BLaER1 treated with 17β-estradiol and CSF1 and Interleukin-3, amounts not matched to agents 10 nM and 100 nM (cell line): Measurements from ENCODE around the gene SCAMP1.
"Not testable (repeated sequence)": the region's sequence is repeated elsewhere in the genome, so short reads cannot be mapped to it uniquely, and the experiment has no call there.

Experiments
- H3K27ac ChIP-seq, 11 experiments: shearing (Covaris generic); formaldehyde crosslinking; 2 replicates each; pipeline ENCODE4 v1.8.1; 2022
- H3K27me3 ChIP-seq, 11 experiments: shearing (Covaris generic); formaldehyde crosslinking; 2 replicates each; pipeline ENCODE4 v1.8.1; 2022
- H3K36me3 ChIP-seq, 11 experiments: shearing (Covaris generic); formaldehyde crosslinking; 2 replicates each; pipeline ENCODE4 v1.8.1; 2022
- H3K4me1 ChIP-seq, 10 experiments: shearing (Covaris generic); formaldehyde crosslinking; 2 replicates each; pipeline ENCODE4 v1.8.1; 2022
- H3K4me2 ChIP-seq, 11 experiments: shearing (Covaris generic); formaldehyde crosslinking; 2 replicates each; pipeline ENCODE4 v1.8.1; 2022
- H3K4me3 ChIP-seq, 10 experiments: shearing (Covaris generic); formaldehyde crosslinking; 2 replicates each; pipeline ENCODE4 v1.8.1; 2022
- H3K9ac ChIP-seq, 11 experiments: shearing (Covaris generic); formaldehyde crosslinking; 2 replicates each; pipeline ENCODE4 v1.8.1; 2022
- H3K9me3 ChIP-seq, 11 experiments: shearing (Covaris generic); formaldehyde crosslinking; replicated peaks in 1 of 11; 2 replicates each; pipeline ENCODE4 v1.8.1; 2022
- H4K20me1 ChIP-seq, 11 experiments: shearing (Covaris generic); formaldehyde crosslinking; 2 replicates each; pipeline ENCODE4 v1.8.1; 2022
- Cebpa-rat ChIP-seq, 11 experiments: shearing (Covaris generic); IDR thresholded peaks; 2 replicates each; pipeline ENCODE4 v1.8.1; 2022

SCAMP1 gene

DNA sequence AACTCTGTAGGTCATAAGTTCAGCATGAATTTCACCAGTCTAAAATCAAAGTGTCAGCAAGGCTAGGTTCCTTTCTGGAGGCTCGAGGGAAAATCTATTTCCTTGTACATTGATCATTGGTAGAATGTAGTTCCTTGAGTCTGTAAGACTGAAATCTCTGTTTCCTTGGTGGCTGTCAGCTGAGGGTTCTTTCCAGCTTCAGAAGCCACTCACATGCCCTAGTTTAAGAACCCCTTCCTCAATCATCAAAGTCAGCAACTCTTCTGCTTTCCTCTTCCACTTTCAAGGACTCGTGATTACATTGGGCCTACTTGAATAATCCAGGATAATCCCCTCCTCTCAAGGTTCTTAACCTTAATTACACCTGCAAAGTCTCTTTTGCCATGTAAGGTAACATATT lies 4.9 kb upstream of the SCAMP1 start:
- Histone ChIP-seq H3K9me3 (no peaks in the 10 kb centered on the region), H3K36me3 (peaks cover 0 to 19% (median 6%) of the 10 kb centered on the region in 11 experiments; a peak in 5 of 22 replicates), H3K4me2 (peak overlapping the region in 2 of 11 experiments; percentile 41 to 57; a peak in 4 of 22 replicates), H3K4me1 (peaks cover 11 to 39% (median 16%) of the 10 kb centered on the region in 10 experiments), H3K27ac (no peak overlapping the region; a peak in 1 of 22 replicates), H3K27me3 (no peaks in the 10 kb centered on the region), H3K9ac (no peak overlapping the region), H4K20me1 (peaks cover 0 to 5% (median 0%) of the 10 kb centered on the region in 11 experiments; a peak in 1 of 22 replicates), H3K4me3 (no peak overlapping the region)
- TF ChIP-seq Cebpa-rat (IDR thresholded peaks at IDR 0.05): no peak

DNA sequence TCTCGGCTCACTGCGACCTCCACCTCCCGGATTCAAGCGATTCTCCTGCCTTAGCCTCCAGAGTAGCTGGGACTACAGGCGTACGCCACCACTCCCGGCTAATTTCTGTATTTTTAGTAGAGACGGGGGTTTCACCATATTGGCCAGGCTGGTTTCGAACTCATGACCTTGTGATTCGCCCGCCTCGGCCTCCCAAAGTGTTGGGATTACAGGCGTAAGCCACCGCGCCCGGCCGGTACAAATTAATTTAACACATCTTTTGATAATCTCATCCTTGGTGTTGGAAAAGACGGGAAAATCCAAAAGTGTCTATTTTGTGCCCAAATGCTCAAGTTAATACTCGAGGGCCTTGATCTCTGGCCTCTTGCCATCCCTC lies 974 bp upstream of the SCAMP1 start:
- Histone ChIP-seq H3K27ac (peak overlapping the region; percentile 84 to 98 (median 95)), H4K20me1 (peaks cover 0 to 16% (median 0%) of the 10 kb centered on the region in 11 experiments; a peak in 6 of 22 replicates), H3K4me3 (peak overlapping the region; percentile 92 to 100 (median 94)), H3K4me1 (peaks cover 21 to 59% (median 27%) of the 10 kb centered on the region in 10 experiments), H3K9ac (peak overlapping the region; percentile 88 to 97 (median 92)), H3K36me3 (peaks cover 0 to 19% (median 6%) of the 10 kb centered on the region in 11 experiments; a peak in 5 of 22 replicates), H3K4me2 (peak overlapping the region; percentile 80 to 94 (median 88))
- not testable (repeated sequence) for H3K27me3 ChIP-seq, H3K9me3 ChIP-seq

DNA sequence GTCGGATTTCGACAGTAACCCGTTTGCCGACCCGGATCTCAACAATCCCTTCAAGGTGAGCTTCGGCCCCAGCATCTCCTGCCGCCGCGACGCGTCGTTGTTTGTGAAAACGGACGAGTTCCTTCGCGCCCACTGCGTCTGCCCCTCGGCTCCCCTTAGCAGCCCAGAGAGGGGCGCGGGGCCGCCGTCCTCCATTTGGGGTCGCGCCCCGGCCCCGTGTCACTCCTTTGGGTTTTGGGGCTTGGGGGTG lies 182 bp downstream of the SCAMP1 start:
- Histone ChIP-seq H4K20me1 (peaks cover 0 to 19% (median 0%) of the 10 kb centered on the region in 11 experiments; a peak in 6 of 22 replicates), H3K9me3 (no peaks in the 10 kb centered on the region), H3K4me3 (peak overlapping the region; percentile 92 to 100 (median 94)), H3K27me3 (no peaks in the 10 kb centered on the region), H3K36me3 (peaks cover 0 to 19% (median 6%) of the 10 kb centered on the region in 11 experiments; a peak in 5 of 22 replicates), H3K4me1 (peaks cover 21 to 52% (median 27%) of the 10 kb centered on the region in 10 experiments), H3K4me2 (peak overlapping the region; percentile 71 to 93 (median 88)), H3K9ac (peak overlapping the region; percentile 88 to 97 (median 94)), H3K27ac (peak overlapping the region; percentile 89 to 98 (median 95))
- no peak for TF ChIP-seq Cebpa-rat (IDR thresholded peaks at IDR 0.05)

DNA sequence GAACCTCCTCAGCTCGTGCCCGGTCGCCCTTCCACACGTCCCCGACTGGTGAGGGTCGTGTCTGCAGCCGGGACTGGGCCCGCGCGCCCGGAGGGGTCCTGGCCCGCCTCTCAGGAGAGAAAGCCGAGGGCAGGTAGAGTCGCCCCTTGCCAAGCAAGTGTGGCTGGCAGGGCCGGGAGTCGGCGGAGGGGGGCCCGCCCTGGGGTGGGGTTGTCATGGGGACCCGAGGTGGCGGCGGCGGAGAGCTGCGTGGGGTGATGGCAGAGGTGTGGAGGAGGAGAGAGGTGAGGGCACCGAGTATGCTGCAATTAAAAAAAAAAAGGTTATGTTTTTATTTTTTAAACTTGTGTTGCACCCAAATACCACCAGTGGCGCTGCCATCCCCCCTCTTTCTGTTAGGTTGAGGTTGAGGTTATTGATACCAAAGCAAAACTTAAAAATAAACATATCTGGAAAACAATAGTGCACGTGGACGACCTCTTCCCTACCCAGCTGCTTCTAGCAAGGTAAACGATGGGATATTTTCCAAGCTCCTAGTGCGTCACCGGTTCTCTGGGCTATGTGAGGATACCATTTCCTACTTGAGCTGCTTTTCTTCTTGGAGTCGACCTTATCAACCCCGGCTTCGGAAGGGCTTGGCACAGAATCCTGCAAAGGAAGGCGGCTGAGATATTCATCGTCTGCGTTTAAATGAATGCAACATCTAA lies 660 bp downstream of the SCAMP1 start:
- H4K20me1 ChIP-seq: peaks cover 0 to 24% (median 0%) of the 10 kb centered on the region in 11 experiments; a peak in 6 of 22 replicates
- H3K27me3 ChIP-seq: no peaks in the 10 kb centered on the region
- peaks cover 21 to 47% (median 27%) of the 10 kb centered on the region in 10 experiments for H3K4me1 ChIP-seq
- peaks cover 0 to 14% (median 6%) of the 10 kb centered on the region in 11 experiments; a peak in 6 of 22 replicates for H3K36me3 ChIP-seq
- no peak for TF ChIP-seq Cebpa-rat (IDR thresholded peaks at IDR 0.05)
- peak overlapping the region; percentile 92 to 100 (median 94) for H3K4me3 ChIP-seq
- peak overlapping the region; percentile 88 to 97 (median 94) for H3K9ac ChIP-seq
- peak overlapping the region; percentile 89 to 98 (median 95) for H3K27ac ChIP-seq
- no peaks in the 10 kb centered on the region for H3K9me3 ChIP-seq
- H3K4me2 ChIP-seq: peak overlapping the region; percentile 71 to 93 (median 88)

DNA sequence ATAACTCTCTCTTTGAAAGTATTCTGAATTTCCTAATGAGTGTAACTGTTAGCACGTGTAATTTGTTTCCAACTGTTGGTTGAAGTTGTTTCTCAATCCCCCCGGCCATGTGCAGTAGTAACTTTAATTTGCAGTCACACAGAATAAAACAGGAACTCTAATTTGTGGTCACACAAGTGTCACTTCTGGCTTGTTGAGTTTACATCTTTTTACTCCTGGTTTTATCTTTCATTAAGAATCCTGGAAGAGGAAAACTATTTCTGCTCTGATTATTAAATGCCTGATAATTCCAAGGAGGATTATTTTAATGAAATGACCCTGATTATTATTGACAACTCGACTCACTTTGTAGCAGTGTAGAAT lies 1.2 kb downstream of the SCAMP1 start:
- peaks cover 0 to 15% (median 6%) of the 10 kb centered on the region in 11 experiments; a peak in 6 of 22 replicates for H3K36me3 ChIP-seq
- H3K27me3 ChIP-seq: no peaks in the 10 kb centered on the region
- peak overlapping the region; percentile 88 to 97 (median 94) for H3K9ac ChIP-seq
- TF ChIP-seq Cebpa-rat (IDR thresholded peaks at IDR 0.05): no peak
- peak overlapping the region; percentile 71 to 93 (median 88) for H3K4me2 ChIP-seq
- peaks cover 0 to 29% (median 0%) of the 10 kb centered on the region in 11 experiments; a peak in 6 of 22 replicates for H4K20me1 ChIP-seq
- H3K27ac ChIP-seq: peak overlapping the region; percentile 89 to 98 (median 95); a peak in 20 of 22 replicates
- H3K4me3 ChIP-seq: peak overlapping the region; percentile 92 to 100 (median 94)
- H3K4me1 ChIP-seq: peaks cover 21 to 44% (median 27%) of the 10 kb centered on the region in 10 experiments
- H3K9me3 ChIP-seq: no peaks in the 10 kb centered on the region

DNA sequence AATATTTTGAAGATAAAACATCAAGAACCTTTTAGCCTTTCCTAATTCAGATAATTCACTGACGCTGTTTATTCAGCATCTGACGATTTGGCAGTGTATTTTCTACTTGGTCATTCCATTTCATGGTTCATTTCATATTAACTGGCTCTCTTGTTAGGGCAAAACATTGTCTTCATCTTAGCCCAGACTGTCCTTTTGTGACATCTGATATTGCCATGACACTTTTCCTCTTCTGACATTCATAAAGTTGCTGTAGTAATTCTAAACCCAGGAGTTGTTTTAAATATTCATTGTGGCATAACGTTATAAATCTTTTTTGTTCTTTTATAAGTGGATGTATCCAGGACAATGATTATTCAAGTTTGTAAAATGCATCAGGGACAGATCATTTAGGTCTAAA lies 1.8 kb downstream of the SCAMP1 start:
- peak overlapping the region; percentile 71 to 93 (median 88) for H3K4me2 ChIP-seq
- H3K27ac ChIP-seq: peak overlapping the region in 9 of 11 experiments; percentile 91 to 98 (median 95); a peak in 15 of 22 replicates
- H4K20me1 ChIP-seq: peaks cover 0 to 35% (median 5%) of the 10 kb centered on the region in 11 experiments; a peak in 9 of 22 replicates
- H3K9me3 ChIP-seq: no peaks in the 10 kb centered on the region
- peaks cover 21 to 44% (median 27%) of the 10 kb centered on the region in 10 experiments for H3K4me1 ChIP-seq
- no peak for TF ChIP-seq Cebpa-rat (IDR thresholded peaks at IDR 0.05)
- H3K36me3 ChIP-seq: peaks cover 0 to 10% (median 2%) of the 10 kb centered on the region in 11 experiments; a peak in 5 of 22 replicates
- H3K9ac ChIP-seq: peak overlapping the region; percentile 88 to 97 (median 94); a peak in 18 of 22 replicates
- no peaks in the 10 kb centered on the region for H3K27me3 ChIP-seq
- peak overlapping the region; percentile 92 to 100 (median 94); a peak in 15 of 20 replicates for H3K4me3 ChIP-seq

DNA sequence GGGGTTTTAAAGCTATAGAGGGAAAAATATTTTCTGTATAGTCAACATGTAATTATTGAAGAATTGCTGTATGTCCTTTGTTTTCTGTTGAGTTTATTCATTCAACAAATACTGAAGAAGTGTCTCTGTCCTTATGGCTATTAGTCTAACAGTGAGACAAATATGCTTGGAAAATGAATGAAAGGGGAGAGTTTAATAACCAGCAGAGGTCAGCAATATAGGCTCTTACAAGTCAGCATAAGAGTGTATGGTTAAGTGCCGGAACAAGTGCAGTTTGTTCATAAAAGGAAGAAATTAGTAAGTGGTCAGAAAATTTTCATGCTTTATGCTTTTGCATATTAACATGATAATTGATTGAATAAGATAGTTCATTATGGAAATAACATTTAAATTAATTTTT lies 3.6 kb downstream of the SCAMP1 start:
- no peak overlapping the region for H3K27ac ChIP-seq
- peak overlapping the region in 1 of 11 experiments; percentile 10; a peak in 4 of 22 replicates for H3K4me2 ChIP-seq
- H3K4me1 ChIP-seq: peaks cover 15 to 36% (median 20%) of the 10 kb centered on the region in 10 experiments
- H3K36me3 ChIP-seq: peaks cover 0 to 9% (median 0%) of the 10 kb centered on the region in 11 experiments; a peak in 2 of 22 replicates
- H3K9me3 ChIP-seq: no peaks in the 10 kb centered on the region
- TF ChIP-seq Cebpa-rat (IDR thresholded peaks at IDR 0.05): no peak
- H3K27me3 ChIP-seq: no peaks in the 10 kb centered on the region
- H4K20me1 ChIP-seq: peaks cover 0 to 53% (median 16%) of the 10 kb centered on the region in 11 experiments; a peak in 10 of 22 replicates
- no peak overlapping the region for H3K9ac ChIP-seq
- no peak overlapping the region for H3K4me3 ChIP-seq

DNA sequence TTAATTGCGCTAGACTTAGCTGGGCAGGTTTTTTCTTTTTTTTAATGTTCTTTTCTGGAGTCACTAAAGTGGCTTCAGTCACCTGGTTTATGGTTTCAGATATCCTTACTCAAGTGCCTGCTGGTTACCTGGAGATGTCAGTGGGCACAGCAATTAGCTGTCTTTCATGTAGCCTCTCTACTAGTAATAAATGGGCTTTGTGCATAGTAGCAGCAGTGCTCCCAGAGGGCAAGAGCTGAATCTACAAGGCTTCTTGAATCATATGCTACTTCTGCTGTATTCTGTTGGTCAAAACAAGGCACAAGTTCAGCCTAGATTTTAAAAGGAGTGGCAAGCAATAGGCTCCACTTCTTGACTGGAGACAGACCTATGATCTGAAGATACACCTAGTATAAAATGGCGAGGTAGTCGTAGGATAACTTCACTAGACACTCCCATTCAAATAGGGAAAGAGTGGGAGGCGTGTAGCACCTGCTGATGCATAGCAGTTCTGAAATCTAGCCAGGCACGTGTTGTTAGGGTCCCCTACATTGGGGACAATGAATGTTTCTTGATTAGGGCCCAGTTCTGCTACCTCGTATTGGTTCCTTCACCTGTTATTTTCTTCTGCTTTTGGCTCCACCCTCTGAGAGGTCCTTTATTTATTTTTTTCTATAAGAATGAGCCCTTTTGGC lies 7.0 kb downstream of the SCAMP1 start:
- no peaks in the 10 kb centered on the region for H3K27me3 ChIP-seq
- TF ChIP-seq Cebpa-rat (IDR thresholded peaks at IDR 0.05): no peak
- no peak overlapping the region for H3K4me3 ChIP-seq
- no peaks in the 10 kb centered on the region for H3K9me3 ChIP-seq
- H3K36me3 ChIP-seq: peaks cover 0 to 9% (median 0%) of the 10 kb centered on the region in 11 experiments; a peak in 3 of 22 replicates
- H4K20me1 ChIP-seq: peaks cover 0 to 77% (median 33%) of the 10 kb centered on the region in 11 experiments; a peak in 11 of 22 replicates
- no peak overlapping the region for H3K4me2 ChIP-seq
- H3K9ac ChIP-seq: no peak overlapping the region
- H3K27ac ChIP-seq: no peak overlapping the region
- H3K4me1 ChIP-seq: peaks cover 0 to 22% (median 4%) of the 10 kb centered on the region in 10 experiments; a peak in 17 of 20 replicates

DNA sequence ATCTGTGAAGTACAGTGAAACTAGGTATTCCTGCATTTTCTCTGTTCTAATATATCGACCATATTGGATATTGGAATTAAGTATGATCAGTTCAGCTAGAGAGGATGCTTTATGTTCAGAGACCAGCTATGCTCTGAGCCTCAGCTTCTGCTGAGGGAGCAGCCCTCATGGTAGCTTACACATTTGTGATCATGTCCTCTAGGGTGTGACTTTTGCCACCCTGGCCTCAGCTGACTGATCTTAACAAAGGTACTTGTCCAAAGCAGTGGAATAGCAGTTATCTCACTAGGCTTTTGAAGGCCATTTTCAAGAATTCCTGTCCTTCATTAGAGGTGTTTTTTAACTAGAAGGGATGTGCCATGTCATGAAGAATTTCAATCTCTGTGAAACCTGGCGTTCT lies 9.3 kb downstream of the SCAMP1 start:
- H3K4me1 ChIP-seq: no peaks in the 10 kb centered on the region
- peaks cover 0 to 82% (median 35%) of the 10 kb centered on the region in 11 experiments; a peak in 11 of 22 replicates for H4K20me1 ChIP-seq
- H3K27ac ChIP-seq: no peak overlapping the region
- H3K36me3 ChIP-seq: peaks cover 0 to 14% (median 0%) of the 10 kb centered on the region in 11 experiments; a peak in 4 of 22 replicates
- H3K27me3 ChIP-seq: no peaks in the 10 kb centered on the region
- H3K9me3 ChIP-seq: no peaks in the 10 kb centered on the region
- H3K4me3 ChIP-seq: no peak overlapping the region
- TF ChIP-seq Cebpa-rat (IDR thresholded peaks at IDR 0.05): no peak
- H3K9ac ChIP-seq: no peak overlapping the region
- no peak overlapping the region for H3K4me2 ChIP-seq
